NCI-H1930 (cell line): ENCODE measurements around the gene DDX1.
"Not testable (repeated sequence)": the region's sequence is repeated elsewhere in the genome, so short reads cannot be mapped to it uniquely, and the experiment has no call there.

Source experiments
- DNase-seq, 2 experiments: peaks; one replicate each; lab custom pipeline; 2025; lab: John Stamatoyannopoulos, UW

Gene DDX1

GRCh38 chr2:15616850-15617777, 25.4 kb downstream of the DDX1 start:
- DNase-seq = no peak

- DNase-seq = no peak
Measured at GRCh38 chr2:15617778-15618448, 26.2 kb downstream of the DDX1 start.

GRCh38 chr2:15618449-15618855, 26.8 kb downstream of the DDX1 start:
- DNase-seq = no peak

GRCh38 chr2:15619076-15619475, 27.4 kb downstream of the DDX1 start:
- DNase-seq = no peak

GRCh38 chr2:15619510-15619909, 27.8 kb downstream of the DDX1 start:
- no peak for DNase-seq

GRCh38 chr2:15619938-15620337, 28.3 kb downstream of the DDX1 start:
- no peak for DNase-seq

- no peak for DNase-seq
Measured at GRCh38 chr2:15620340-15620739, 28.7 kb downstream of the DDX1 start.

GRCh38 chr2:15620857-15621471, 29.3 kb downstream of the DDX1 start:
- no peak for DNase-seq

- not testable (repeated sequence) for DNase-seq
Measured at GRCh38 chr2:15621472-15621870, 29.8 kb downstream of the DDX1 start.

- DNase-seq = no peak
Measured at GRCh38 chr2:15622214-15622613, 30.5 kb downstream of the DDX1 start.

GRCh38 chr2:15622614-15623480, 31.2 kb downstream of the DDX1 start:
- no peak for DNase-seq

GRCh38 chr2:15623481-15623796, 31.8 kb downstream of the DDX1 start:
- no peak for DNase-seq

- DNase-seq = no peak
Measured at GRCh38 chr2:15623898-15624541, 32.4 kb downstream of the DDX1 start.

GRCh38 chr2:15624903-15625302, 33.2 kb downstream of the DDX1 start:
- no peak for DNase-seq

GRCh38 chr2:15625344-15626036, 33.8 kb downstream of the DDX1 start:
- no peak for DNase-seq

GRCh38 chr2:15626126-15626525, 34.5 kb downstream of the DDX1 start:
- no peak for DNase-seq

- no peak for DNase-seq
Measured at GRCh38 chr2:15626967-15627366, 35.3 kb downstream of the DDX1 start.

- no peak for DNase-seq
Measured at GRCh38 chr2:15627817-15628684, 36.4 kb downstream of the DDX1 start.

GRCh38 chr2:15628899-15629855, 37.5 kb downstream of the DDX1 start:
- no peak for DNase-seq
